Thyroid gland (tissue), 4 donors: ENCODE results near the gene SHC4. TPM values are rescaled to one million over a fixed set of nuclear protein-coding genes. Genes with fewer than 3 reads are reported as not detected.

Source experiments
- DNase-seq, 2 donors: peaks; one replicate each; pipeline ENCODE4 v3.0.0-alpha.2; 2019
- H3K27ac ChIP-seq, 3 donors: fragments of 200-600 bp; sonication (generic); 1 replicate in 2 of 3; 2 replicates in 1 of 3; pipeline ENCODE4 v1.5.1; 2016 to 2019; ENCODE audit warnings: mild to moderate bottlenecking in 1 of 3, moderate library complexity in 1 of 3
- H3K27me3 ChIP-seq: fragments of 200-600 bp; sonication (generic); one replicate; pipeline ENCODE4 v1.5.1; 2019
- H3K36me3 ChIP-seq, 2 donors: fragments of 200-600 bp; sonication (generic); one replicate each; pipeline ENCODE4 v1.5.1; 2016 to 2019
- H3K4me1 ChIP-seq, 2 donors: fragments of 200-600 bp; sonication (generic); one replicate each; pipeline ENCODE4 v1.5.1; 2017 to 2019
- H3K4me3 ChIP-seq, 3 donors: fragments of 200-600 bp; sonication (generic); replicated peaks in 1 of 3; 1 replicate in 2 of 3; 2 replicates in 1 of 3; pipeline ENCODE4 v1.5.1; 2016; ENCODE audit warnings: mild to moderate bottlenecking in 1 of 3
- H3K9me3 ChIP-seq: fragments of 200-600 bp; sonication (generic); one replicate; pipeline ENCODE4 v1.5.1; 2017
- POLR2A ChIP-seq, 2 donors: fragments of 450-650 bp; IDR thresholded peaks; one replicate each; pipeline ENCODE4 v1.6.1; 2017; ENCODE audit warnings: antibody characterized with exemption in 2 of 2, mild to moderate bottlenecking in 2 of 2, moderate library complexity in 1 of 2
- WGBS, 2 donors: methylation state at CpG; one replicate each; pipeline ENCODE4 v1.1.5; 2017; 5-methylcytosine and 5-hydroxymethylcytosine counted together
- intact Hi-C: fragments of 100-400 bp; cut with DNase I; formaldehyde crosslinking; loops from one replicate; pipeline ENCODE4 v1.15.1; 2023
- total RNA-seq, 4 donors: library from RNA; depleted of rRNA; stranded (reverse); fragments of >200 nt; gene quantifications; one replicate each; pipeline ENCODE4 v1.2.3, GENCODE V29; 2016
- TF ChIP-seq, protein P1 (sequence below), 6 experiments: fragments of 200-600 bp in 3 of 6; fragments of 450-650 bp in 3 of 6; sonication (generic) in 3 of 6; IDR thresholded peaks; one replicate each; pipeline ENCODE4 v1.5.1; 2016 to 2019; ENCODE audit warnings: antibody characterized with exemption in 6 of 6, mild to moderate bottlenecking in 2 of 6, inconsistent platforms in 1 of 6, moderate library complexity in 1 of 6

SHC4 gene
- total RNA-seq, 4 donors from 2014 or later, result 0.13 to 1.1 (median 0.49) TPM

DNA sequence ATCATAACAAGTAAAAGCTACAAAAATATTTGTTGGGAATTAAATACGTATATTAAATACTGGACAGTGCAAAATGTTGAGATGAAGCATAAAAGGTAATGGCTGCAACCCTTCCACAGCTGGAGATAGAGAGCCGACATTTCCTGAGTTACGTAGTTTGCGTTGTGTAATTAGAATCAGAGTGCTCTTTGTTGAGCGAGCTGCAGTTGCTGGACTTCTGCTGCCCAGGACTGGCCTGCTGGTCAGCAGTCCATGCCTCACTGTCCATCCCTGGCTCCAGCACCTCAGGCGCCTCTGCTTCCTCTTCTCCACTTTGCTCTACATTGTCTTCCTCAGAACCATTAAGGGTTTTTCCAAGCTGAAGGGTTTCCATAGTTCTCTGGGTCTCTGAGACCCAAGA is 28.4 kb upstream of the SHC4 start:
- Histone ChIP-seq H3K4me1 (no peaks in the 10 kb centered on the region), H3K4me3 (no peak overlapping the region), H3K36me3 (peaks cover 23 to 24% of the 10 kb centered on the region in 2 donors), H3K9me3 (no peaks in the 10 kb centered on the region), H3K27me3 (no peaks in the 10 kb centered on the region), H3K27ac (no peak overlapping the region)
- no peak for DNase-seq
- TF ChIP-seq, protein P1, sequence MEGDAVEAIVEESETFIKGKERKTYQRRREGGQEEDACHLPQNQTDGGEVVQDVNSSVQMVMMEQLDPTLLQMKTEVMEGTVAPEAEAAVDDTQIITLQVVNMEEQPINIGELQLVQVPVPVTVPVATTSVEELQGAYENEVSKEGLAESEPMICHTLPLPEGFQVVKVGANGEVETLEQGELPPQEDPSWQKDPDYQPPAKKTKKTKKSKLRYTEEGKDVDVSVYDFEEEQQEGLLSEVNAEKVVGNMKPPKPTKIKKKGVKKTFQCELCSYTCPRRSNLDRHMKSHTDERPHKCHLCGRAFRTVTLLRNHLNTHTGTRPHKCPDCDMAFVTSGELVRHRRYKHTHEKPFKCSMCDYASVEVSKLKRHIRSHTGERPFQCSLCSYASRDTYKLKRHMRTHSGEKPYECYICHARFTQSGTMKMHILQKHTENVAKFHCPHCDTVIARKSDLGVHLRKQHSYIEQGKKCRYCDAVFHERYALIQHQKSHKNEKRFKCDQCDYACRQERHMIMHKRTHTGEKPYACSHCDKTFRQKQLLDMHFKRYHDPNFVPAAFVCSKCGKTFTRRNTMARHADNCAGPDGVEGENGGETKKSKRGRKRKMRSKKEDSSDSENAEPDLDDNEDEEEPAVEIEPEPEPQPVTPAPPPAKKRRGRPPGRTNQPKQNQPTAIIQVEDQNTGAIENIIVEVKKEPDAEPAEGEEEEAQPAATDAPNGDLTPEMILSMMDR (IDR thresholded peaks at IDR 0.05), result no peak
- no peak for TF ChIP-seq POLR2A (IDR thresholded peaks at IDR 0.05)
- intact Hi-C loops, result no loop called here
- 97 to 98% methylated on average over 6 of the region's 6 CpGs for WGBS, 2 donors

DNA sequence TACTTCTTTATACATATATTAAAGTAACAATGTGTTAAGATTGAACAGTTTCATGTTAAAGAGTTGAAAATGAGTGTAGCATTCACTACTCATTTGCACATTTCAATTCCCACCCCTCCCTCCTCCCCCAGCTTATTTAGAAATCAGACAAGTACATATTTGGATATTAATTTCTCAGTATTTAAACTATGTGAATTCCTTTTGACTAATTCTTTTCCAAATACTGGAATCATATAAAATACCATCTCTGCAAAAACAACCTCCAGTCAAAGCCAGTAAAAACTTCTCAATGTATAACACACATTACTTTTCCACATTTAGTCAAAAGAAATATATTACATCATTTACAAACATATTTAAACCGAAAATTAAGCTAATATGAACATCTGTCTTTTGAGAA is 25.5 kb upstream of the SHC4 start:
- H3K36me3 ChIP-seq, result peaks cover 10 to 17% of the 10 kb centered on the region in 2 donors
- WGBS, 2 donors, result 90 to 92% methylated on average over 1 of the region's 1 CpG
- intact Hi-C loops, result no loop called here

DNA sequence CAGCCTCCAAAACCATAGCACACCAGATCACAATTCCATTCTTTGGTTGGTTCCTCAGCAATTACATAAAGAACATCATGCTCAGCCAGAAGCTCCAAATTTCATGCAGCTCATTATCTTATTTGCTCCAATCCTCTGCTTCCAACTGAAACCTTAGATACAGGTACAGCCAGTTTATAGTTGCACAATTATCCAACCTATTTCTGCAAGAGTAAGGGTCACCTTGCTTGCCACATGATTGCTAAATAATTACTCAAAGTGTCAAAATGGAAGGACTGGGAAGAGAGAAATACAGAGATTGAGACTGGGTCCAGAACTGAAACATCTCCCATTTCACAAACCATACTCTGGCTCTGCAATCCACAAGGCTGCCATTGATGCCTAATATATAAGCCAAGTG is 23.4 kb upstream of the SHC4 start:
- TF ChIP-seq, protein P1 (IDR thresholded peaks at IDR 0.05), result no peak
- TF ChIP-seq POLR2A (IDR thresholded peaks at IDR 0.05), result no peak
- H3K27ac ChIP-seq, result no peak overlapping the region
- no peaks in the 10 kb centered on the region for H3K27me3 ChIP-seq
- no peak for DNase-seq
- H3K36me3 ChIP-seq, result peaks cover 5 to 12% of the 10 kb centered on the region in 2 donors
- intact Hi-C loops, result no loop called here
- H3K4me3 ChIP-seq, result no peak overlapping the region
- H3K9me3 ChIP-seq, result no peaks in the 10 kb centered on the region
- no peaks in the 10 kb centered on the region for H3K4me1 ChIP-seq

More for the DNA sequence above, 25.5 kb upstream of the SHC4 start:
- no peak overlapping the region for H3K27ac ChIP-seq
- no peak for DNase-seq
- H3K27me3 ChIP-seq, result no peaks in the 10 kb centered on the region
- H3K4me1 ChIP-seq, result no peaks in the 10 kb centered on the region
- no peaks in the 10 kb centered on the region for H3K9me3 ChIP-seq
- no peak overlapping the region for H3K4me3 ChIP-seq
- TF ChIP-seq, protein P1 (IDR thresholded peaks at IDR 0.05), result no peak
- TF ChIP-seq POLR2A (IDR thresholded peaks at IDR 0.05), result no peak

DNA sequence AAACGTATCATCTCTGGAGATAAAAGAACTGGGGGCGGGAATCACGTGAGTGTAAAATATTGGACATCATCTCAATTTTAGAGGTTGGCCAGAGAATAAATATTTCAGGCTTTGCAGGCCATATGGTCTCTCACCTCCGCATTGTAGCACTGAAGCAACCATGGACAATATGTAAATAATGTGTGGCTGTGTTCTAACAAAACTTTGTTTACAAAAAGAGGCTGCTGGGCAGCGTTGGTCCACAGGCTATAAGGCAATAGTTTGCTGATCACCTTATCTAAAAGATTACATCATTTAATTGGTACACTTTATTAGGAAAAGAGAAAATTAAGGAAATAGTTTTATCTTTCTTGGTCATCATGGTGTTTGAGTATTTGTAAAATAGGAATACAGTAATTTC is 22.5 kb upstream of the SHC4 start:
- Histone ChIP-seq H3K36me3 (peaks cover 0 to 4% of the 10 kb centered on the region in 2 donors), H3K27ac (no peak overlapping the region), H3K4me1 (no peaks in the 10 kb centered on the region), H3K27me3 (no peaks in the 10 kb centered on the region), H3K4me3 (no peak overlapping the region), H3K9me3 (no peaks in the 10 kb centered on the region)
- intact Hi-C loops, result no loop called here
- TF ChIP-seq, protein P1 (IDR thresholded peaks at IDR 0.05), result no peak
- TF ChIP-seq POLR2A (IDR thresholded peaks at IDR 0.05), result no peak
- no peak for DNase-seq
- WGBS, 2 donors, result 88 to 96% methylated on average over 5 of the region's 5 CpGs

DNA sequence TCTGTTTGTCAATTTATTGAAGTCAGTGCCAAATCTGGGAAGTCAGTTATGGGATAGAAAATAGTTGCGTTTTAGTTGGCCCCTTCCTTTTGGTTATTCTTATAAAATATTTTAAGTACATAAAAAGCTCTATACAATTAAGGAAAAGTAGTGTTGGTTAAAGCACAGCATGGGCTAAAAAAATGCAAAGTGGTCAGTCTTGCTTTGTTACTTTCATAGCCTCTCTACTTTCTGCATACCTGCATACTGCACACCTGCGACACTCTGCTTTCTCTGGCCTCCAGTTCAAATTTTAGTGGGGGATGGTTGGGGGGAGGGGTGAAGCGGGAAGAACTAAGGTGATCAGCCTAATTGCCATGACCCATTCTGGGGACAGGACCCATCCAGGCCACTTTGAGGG is 21.8 kb upstream of the SHC4 start:
- no peaks in the 10 kb centered on the region for H3K4me1 ChIP-seq
- 75 to 80% methylated on average over 3 of the region's 3 CpGs for WGBS, 2 donors
- H3K9me3 ChIP-seq, result no peaks in the 10 kb centered on the region
- no peaks in the 10 kb centered on the region for H3K27me3 ChIP-seq
- H3K4me3 ChIP-seq, result no peak overlapping the region
- no peak overlapping the region for H3K27ac ChIP-seq
- intact Hi-C loops, result no loop called here
- no peaks in the 10 kb centered on the region for H3K36me3 ChIP-seq
- TF ChIP-seq, protein P1 (IDR thresholded peaks at IDR 0.05), result no peak
- no peak for TF ChIP-seq POLR2A (IDR thresholded peaks at IDR 0.05)
- no peak for DNase-seq
